HEK293T (cell line): ENCODE results near the gene FMO3.

Source experiments
- FOXK2 ChIP-seq: fragments of 450-650 bp; IDR thresholded peaks from 2 replicates; pipeline ENCODE4 v1.6.1; 2016; ENCODE audit warnings: mild to moderate bottlenecking
- FOXM1 ChIP-seq: fragments of 450-650 bp; IDR thresholded peaks from 2 replicates; pipeline ENCODE4 v1.6.1; 2017; ENCODE audit warnings: mild to moderate bottlenecking, borderline replicate concordance
- L3MBTL2 ChIP-seq: fragments of 450-650 bp; conservative IDR thresholded peaks from 2 replicates; pipeline ENCODE4 v1.6.1; 2016; ENCODE audit warnings: mild to moderate bottlenecking
- NFRKB ChIP-seq: fragments of 450-650 bp; IDR thresholded peaks from 2 replicates; pipeline ENCODE4 v1.6.1; 2016; ENCODE audit warnings: mild to moderate bottlenecking, moderate library complexity
- PKNOX1 ChIP-seq: fragments of 450-650 bp; IDR thresholded peaks from 2 replicates; pipeline ENCODE4 v1.6.1; 2016
- SP1 ChIP-seq: fragments of 450-650 bp; IDR thresholded peaks from 2 replicates; pipeline ENCODE4 v1.6.1; 2017
- SUZ12 ChIP-seq: fragments of 450-650 bp; IDR thresholded peaks from 2 replicates; pipeline ENCODE4 v1.6.1; 2016; ENCODE audit warnings: mild to moderate bottlenecking
- TARDBP ChIP-seq: fragments of 450-650 bp; IDR thresholded peaks from 2 replicates; pipeline ENCODE4 v1.6.1; 2016

DNA sequence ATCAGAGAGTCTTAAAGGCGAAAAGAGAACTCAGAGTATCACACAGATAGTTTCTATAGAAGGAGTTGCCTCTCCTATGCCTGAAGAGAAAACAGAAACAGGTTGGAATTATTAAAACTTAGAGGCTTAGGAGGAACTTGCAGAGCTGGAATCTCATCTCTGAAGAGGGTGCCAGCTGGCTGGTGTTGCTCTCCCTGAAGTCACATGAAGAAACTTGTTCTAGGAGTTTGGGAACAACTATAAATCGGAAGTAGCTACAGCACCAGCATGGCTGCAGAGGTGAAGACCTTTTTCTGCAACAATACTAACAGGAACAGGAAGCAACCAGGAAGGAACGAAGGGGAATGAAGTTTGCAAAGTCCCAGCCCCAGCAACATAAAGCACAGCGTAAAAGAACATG is 35.8 kb downstream of the FMO3 start:
- no peak for TF ChIP-seq NFRKB
- no peak for TF ChIP-seq FOXK2
- no peak for TF ChIP-seq TARDBP
- TF ChIP-seq PKNOX1, result no peak
- TF ChIP-seq FOXM1, result no peak
- no peak for TF ChIP-seq SP1
- no peak for TF ChIP-seq SUZ12
- TF ChIP-seq L3MBTL2, result no peak
